AG20443 (cell line): ENCODE data around the gene TSPYL2.
A peak's percentile ranks its signal among the peaks of the same experiment; 100 is the strongest.

Experiments used
- DNase-seq: peaks from one replicate; pipeline ENCODE4 v3.0.0; 2012; ENCODE audit warnings: low spot score, mixed read lengths

TSPYL2 gene

DNA sequence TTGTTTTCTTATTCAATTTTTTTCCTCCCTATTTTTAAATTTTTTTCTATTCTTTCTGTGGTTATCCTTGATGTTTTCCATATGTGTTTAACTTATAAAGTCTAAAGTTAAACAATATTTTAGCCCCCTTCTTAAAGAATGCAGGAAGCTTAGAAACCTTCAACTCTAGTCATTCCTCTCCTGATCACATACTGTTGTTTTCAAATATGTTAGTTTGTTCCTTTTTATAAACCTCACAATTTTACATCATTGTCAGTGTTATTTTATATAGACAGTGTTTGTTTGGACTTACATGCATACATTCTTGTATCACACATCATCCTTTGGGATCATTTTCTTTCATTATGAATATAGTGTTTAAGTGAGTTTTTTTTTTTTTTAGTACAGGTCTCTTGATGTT, 43.3 kb downstream of the TSPYL2 start:
- DNase-seq = no peak

DNA sequence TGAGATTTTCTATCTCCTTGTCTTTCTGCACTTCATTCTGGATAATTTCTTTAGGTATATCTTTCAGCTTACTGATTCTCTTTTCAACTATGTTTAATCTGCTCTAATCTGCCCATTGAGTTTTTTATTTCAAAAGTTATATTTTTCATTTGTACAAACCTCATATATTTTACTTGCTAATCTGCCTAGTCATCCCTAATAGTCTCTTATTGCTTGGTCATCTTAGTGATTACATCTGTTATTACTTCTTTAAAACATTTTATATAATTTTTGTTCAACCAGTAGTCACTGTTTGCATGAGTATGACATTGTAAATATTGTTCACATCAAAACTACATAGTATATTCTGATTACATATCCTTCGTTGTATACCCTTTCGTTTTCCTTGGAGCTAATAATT, 44.2 kb downstream of the TSPYL2 start:
- no peak for DNase-seq

DNA sequence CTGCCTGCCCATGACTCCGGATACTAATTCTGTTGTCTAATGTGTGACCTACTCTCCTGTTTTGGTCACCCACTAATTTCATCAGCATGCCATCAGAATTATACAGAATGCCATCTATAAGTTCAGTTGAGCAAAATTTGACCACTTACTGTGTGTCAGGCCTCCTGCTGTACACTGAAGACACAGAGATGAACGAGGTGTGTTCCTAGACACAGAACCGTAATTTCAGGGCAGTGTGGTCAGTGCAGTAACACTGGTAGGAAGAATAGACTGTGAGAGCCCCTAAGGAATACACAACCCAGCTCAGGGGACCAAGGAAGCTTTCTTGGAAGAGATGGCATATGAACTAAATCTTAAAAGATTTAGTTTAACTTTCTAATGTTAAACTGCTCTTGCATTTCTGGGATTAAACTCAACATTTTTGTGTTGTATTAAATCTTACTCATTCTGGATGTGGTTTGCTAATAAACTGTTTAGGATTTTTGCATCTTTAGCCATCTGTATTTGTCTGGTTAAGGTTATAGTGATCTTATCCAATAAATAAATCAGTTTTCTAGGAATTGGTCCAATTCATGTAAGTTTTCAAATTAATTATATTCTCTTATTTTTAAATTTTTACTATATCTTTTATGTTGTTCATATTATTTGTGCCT, 46.1 kb downstream of the TSPYL2 start:
- DNase-seq = peak; percentile 22

DNA sequence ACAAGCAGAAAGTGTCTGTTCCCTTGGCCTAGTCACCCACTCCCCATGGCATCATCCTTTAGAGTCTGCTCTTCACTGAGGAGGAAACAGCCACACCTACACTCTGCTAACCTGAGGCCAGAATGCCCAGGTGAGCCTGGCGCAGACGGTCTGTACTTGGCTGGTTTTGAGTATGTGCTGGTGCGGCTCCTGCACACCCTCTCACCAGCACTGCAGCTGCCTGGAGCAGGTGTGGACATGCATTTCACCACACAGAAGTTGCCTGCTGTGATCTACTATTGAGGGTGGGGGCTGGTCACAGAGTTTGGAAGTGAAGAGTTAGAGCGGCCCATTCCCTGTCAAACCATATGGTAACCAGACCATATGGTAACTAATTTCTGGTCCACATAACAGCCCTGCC, 51.2 kb downstream of the TSPYL2 start:
- DNase-seq = no peak

DNA sequence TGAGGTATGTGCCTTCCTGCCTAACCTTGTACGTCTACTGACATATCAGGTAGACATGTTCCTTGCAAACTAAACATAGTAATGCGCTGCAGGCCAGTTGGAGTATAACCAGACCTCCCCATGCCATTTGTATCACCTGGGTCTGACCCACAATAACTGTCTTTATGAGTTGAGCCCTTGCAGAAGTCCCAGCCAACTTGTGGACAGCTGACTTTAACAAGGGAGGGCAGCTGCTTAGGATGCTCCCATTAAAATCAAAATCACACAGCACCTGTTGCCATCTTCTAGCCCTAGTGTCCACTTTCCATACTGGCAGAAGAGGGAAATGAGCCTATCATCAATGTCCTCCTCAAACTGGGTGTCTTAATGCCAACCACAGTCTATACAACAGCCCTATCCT, 53.4 kb downstream of the TSPYL2 start:
- DNase-seq = no peak
